Superior temporal gyrus (tissue), 1 donor: Measurements from ENCODE around the gene ASPHD1.
"Not testable (repeated sequence)": the region's sequence is repeated elsewhere in the genome, so short reads cannot be mapped to it uniquely, and the experiment has no call there.

Experiments used
- DNase-seq: peaks from one replicate; pipeline ENCODE4 v3.0.0-alpha.2; 2016; ENCODE audit errors: extremely low spot score

ASPHD1 gene

DNA sequence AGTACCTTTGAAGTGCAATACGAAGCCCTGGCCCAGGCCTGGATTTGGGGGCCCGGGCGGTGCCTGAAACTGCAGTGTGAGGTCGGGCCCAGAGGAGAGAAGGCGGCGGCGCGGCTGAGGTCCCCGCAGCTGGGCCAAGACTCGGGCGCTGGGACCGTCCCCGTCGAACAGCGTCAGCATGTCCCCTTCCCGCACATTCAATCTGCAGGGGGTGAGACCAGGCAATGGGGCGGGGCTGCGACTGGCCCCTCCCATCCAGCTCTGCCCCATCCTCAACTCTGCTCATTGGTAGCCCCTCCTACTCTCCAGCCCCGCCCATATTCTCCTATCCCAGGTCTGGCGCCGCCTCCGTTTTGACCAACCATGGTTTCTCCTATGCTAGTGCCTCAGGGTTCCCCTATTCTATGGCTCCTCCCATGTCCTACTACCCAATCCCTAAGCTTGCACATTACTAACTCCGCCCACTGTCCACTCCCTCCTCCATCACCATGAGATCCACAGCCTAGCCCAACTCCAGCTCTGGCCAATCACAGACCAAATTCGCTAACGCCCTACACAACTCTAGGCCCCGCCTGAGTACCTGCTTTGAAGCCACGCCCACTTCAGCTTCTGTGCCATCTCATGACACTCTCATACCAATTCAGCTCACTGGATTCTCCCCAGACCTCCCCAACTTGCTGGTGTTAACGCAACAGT, 22.9 kb upstream of the ASPHD1 start:
- DNase-seq = no peak

DNA sequence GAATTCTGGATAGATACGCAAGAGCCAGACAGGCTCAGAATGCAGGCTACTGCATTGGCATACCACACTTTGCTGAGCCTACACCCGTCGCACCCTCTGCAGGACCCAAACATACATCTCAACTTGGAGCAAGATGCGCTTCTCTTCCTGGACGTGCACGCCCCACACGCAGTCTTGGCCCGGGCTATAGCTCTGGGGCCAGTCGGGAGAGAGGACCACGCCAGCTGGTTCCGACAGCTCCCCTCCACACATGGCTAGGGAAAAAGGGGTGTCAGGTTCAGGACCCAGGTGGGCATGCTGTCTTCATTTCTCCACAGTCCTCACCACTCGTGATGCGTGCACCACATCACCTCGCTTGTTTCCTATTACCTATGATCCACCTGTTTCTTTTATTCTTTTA, 22.1 kb upstream of the ASPHD1 start:
- DNase-seq = no peak

DNA sequence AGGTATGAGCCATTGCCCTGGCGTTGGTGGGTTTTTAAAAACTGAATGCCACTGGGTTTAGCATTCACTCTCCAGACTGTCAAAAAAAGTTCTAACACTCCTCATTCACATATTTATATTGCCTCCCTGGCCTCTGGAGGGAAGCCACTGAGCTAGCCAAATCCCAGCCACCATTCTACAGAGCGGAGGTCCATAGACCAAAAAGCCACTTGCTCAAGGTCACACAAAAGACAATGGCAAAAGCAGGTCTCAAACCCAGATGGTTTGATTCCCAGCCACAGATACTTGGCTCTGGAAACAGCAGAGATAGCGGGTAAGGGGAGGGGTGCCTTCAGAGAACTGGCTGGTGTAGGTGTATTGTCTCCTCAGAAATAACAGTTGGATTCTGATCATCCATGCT, 19.2 kb upstream of the ASPHD1 start:
- no peak for DNase-seq

DNA sequence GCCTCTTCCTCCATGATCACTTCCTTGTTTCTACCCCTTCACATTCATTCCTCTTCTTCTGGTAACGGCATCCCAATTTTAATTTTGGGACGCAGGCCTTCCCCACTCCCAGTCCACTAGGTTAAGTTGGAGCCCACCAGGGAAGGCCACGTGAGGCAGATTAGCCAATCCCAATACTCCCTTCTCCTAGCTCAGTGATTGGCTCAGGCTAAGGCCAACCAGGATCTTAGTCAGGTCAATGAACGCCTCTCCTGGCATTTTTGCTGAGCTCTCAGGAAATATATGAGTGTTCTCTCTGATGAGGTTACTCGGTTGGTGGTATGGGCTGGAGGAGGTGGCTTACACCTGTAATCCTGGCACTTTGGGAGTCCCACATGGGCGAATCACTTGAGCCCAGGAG, 16.3 kb upstream of the ASPHD1 start:
- DNase-seq = no peak

DNA sequence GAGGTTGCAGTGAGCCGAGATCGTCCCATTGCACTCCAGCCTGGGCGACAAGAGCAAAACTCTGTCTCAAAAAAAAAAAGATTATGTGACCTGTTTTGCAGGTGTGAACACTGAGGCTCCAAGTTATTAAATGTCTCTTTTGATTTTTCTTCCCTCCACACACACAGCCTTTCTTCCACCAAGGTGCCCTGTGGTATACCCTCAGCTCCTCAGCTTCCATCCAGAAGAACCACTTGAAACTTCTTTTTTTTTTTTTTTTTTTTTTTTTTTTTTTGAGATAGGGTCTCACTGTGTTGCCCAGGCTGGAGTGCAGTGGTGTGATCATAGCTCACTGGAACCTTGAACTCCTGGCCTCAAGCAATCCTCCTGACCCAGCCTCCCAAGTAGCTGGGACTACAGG, 10.9 kb upstream of the ASPHD1 start:
- DNase-seq = not testable (repeated sequence)

DNA sequence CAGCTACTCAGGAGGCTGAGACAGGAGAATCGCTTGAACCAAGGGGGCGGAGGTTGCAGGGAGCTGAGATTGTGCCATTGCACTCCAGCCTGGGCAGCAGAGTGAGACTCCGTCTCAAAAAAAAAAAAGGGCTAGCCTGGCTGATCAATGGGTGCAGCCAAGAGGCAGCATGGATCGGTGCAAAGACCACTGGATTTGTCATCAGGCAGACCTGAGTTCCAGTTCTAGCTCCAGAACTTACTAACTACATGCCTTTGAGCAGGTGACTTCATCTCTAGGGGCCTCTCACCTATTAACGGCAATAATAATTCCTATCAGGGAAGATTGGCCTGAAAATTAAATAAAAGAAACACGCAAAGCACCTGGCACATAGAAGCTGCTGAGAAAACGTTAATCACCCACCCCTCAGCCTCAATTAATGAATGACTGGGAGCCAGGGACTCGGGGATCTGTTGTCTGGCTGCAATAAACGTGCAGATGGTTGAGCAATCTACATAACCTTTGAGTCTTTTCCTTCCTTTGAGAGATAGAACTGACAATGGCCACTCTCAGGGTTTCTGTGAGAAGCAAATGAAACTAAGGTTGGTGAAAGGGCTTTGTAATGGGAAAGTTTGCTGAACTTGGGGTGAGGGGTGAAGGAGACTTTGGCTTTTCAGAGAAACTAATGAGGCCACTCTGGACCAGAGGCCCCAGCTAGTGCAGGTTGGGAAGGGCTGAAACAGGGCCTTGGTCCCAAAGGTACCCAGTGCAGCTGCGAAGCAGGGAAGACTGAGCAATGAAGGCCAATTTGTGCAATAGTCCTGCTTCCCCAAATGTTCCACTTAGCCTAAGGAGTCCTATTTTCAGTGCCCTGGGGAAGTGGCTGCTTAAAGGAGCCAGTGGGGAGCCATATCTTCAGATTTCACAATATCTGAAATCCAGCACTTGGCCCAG, 8.5 kb upstream of the ASPHD1 start:
- DNase-seq = no peak

DNA sequence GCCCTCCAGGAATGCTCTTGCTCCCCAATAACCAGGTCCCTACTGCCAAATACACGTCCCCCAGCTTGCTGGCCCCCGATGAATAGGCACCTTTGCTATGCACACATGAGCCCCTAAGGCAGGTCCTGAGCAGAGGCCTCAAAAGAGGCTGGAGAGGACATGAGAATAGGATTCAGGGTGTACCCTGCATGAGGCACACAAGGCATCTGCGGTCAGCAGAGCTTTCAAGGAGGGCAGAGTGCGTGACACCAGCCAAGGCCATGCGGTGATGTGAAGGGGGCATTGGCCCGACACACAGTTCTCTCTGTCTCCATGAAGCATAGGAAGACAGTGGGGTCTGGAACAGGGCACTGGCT, 7.9 kb upstream of the ASPHD1 start:
- no peak for DNase-seq

DNA sequence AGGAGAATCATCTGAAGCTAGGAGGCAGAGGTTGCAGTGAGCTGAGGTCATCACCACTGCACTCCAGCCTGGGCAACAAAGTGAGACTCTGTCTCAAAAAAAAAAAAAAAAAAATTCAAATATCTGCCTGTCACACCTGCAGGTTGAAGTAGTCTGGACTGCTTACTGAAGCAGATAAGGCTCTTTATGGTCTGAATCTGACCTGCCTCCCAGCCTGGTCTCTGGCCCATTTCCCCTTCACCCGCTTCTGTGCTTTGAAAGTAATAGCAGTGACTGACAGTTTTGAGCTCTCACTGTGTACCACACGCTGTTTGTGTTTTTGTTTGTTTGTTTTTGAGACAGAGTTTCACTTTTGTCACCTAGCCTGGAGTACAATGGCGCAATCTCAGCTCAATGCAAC, 6.7 kb upstream of the ASPHD1 start:
- no peak for DNase-seq

DNA sequence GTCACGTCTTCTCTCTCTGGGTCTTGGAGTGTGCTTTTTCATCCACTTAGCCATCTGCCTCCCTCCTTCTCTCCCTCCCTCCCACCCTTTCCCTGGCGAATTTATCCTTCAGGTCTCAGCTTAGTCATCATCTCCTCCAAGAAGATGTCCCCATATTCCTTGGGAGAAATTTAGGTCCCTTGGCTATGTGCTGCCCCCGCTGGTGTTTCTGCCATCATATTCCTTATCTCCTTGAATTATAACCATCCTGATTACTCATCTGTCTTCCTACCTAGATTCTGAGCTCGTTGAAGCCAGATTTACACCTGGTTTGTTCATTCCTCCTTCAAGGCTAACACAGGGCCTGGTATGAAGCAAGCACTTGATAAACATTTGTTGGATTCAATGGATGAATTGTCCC, 5.9 kb upstream of the ASPHD1 start:
- peak; percentile 26 for DNase-seq

DNA sequence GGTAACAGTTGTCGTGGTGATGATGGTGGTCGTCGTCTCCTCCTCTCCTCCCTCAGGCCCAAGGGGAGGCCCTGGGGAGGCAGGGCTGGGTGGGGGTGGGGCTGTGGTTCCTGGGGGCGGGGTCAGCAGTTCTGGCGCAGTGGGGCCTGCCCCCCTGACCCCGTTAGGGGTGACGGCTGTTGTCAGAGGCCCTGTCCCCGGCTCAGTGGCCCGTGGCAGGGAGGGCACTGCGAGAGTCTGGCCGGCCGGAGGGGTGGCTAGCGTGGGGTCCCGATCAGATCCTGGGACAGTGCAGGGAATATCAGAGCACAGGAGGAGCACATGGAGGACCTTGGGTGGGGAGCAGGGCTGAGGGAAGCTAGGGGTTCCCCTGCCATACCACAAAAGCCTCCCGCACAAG, 3.4 kb upstream of the ASPHD1 start:
- no peak for DNase-seq

DNA sequence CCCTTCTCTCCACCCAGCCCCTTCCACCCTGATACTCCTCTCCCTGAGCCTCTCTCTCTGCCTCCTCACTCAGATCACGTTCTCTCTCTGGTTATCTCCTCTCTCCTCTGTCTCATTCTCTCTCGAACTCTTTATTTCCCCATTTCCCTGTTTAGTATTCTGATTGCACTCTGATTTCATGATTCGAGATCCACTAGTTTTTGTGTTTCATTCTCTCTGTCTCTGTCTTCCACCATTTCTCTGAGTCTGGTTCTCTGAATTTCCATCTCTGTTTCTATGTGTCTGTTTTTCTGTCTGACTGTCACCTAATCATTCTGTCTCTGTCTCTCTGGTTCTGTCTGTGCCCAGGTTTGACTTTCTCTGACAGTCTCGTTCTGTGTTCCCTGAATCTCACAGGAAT, 3.0 kb upstream of the ASPHD1 start:
- no peak for DNase-seq

DNA sequence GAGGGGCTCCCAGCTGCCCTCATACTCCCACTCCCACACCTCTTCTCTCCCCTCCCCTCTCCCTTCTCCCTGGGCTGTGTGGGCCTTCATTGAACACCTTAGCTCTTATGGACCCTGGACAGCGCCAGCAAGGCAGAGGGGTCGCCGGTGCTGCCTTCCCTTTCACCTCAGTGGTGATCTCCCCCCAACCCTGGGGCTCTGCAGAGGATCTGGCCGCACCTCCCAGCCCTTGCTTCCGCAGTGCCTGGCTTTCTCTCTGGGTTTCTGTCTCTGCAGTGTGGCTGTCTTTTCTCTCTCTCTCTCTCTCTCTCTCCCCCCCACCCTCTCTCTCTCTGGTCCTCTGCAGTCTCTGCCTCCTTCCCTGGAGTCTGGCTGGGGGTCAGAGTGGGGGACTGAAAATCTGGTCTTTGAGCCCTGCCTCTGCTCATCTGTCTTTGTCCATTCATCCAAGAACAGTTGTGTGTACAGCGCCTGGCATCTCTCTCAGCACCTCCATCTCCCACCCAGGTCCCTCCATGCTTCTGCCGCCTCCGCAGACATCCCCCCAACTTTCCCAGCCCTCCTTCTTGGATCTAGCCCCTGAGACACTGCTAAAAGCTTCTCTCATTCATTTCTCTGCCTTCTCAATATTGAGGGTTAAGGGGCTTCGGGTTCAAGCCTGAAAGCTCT, 2.0 kb upstream of the ASPHD1 start:
- DNase-seq = no peak

DNA sequence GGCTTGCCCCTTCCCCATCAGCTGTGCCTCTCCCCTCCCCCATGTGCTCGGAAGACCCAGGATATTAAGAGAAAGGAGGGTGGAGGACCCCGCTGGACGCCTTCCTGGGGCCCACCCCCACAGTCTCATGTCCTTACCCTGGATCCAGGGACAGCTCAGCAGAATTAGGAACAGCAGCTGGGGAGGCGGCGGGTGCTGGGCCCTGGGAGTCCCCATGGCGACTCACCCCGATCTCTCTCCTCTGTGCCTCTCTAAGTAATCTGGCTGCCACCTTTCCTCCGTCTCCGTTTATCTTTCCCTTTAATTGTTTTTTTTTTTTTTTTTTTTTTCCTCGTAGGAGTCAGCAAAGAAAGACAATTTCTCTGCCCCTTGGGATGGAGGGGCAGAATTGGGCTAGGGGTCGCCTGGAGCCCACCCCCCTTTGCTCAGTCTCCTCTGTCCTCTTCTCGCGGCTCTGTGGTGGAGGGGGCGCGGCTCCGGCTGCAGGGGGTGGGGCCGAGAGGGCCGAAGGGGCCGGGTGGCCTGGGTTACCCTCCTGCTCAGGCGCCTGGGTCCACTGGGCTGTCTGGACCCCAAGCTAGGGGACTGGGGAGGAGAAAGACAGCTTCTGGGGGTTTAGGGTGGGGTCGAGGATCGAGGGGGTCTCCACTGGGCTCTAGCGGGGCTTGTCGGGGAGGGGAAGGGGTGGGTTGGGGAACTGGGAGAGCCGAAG, 1.3 kb upstream of the ASPHD1 start:
- DNase-seq = no peak

DNA sequence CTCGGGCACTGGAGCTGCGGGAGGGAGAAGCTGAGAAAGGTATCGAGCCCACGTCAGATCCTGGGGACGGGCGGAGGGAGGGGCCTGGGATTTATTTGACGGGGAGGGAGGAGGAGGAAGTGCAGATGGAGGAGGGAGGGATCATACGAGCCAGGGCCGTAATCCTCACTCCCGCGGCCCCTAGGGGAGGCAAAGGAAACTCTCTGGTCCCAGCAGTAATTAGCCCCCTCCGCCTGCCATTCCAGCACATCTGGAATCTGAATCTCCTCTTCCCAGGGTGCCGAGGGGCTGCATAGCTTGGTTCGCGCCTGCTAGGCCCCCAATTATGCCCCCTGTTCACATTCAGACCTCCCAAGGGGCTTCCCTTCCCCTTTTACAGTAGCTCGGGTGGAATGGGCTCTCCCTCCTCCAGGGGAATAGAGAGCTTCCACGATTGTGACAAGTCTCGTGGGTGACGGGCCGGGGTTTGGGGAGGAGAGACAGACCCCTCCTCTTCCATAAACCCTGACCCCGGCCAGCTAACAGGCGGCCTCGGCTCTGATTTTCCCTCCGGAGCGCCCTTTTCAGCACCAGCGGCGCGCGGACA, 679 bp upstream of the ASPHD1 start, which contains the start of gene SEZ6L2:
TSS of gene SEZ6L2 (minus strand) at position 35 of the 586 bp plus-strand sequence. CDS start 531 bp downstream, outside the sequence.
- peak; percentile 82 for DNase-seq

DNA sequence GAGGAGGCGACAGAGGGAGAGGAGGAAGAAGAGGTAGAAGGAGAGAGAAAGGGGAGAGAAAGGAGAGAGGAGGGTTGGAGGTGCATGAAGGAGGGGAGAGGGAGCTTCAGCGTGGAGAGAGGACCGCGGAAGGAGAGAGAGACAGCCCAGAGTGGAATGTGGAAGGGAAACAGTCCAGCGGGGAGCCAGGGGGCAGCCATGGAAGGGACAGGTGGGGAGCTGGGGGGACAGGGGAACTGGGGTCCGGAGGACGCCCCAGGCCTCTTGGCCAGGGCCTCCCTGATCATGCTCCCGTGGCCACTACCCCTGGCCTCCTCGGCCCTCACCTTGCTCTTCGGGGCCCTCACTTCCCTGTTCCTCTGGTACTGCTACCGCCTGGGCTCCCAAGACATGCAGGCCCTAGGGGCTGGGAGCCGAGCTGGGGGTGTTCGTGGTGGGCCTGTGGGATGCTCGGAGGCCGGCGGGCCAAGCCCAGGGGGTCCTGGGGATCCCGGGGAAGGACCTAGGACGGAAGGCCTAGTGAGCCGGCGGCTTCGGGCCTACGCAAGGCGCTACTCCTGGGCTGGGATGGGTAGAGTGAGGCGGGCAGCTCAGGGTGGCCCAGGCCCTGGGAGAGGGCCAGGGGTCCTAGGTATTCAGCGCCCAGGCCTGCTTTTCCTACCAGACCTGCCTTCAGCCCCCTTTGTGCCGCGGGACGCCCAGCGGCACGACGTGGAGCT, 759 bp downstream of the ASPHD1 start:
- no peak for DNase-seq

DNA sequence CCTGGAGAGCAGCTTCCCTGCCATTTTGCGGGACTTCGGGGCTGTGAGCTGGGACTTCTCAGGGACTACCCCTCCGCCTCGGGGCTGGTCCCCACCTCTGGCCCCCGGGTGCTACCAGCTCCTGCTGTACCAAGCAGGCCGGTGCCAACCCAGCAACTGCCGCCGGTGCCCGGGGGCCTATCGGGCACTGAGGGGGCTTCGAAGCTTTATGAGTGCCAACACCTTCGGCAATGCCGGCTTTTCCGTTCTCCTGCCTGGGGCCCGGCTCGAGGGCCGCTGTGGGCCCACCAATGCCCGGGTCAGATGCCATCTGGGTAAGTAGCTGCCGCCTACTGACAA, 1.3 kb downstream of the ASPHD1 start:
- DNase-seq = no peak

DNA sequence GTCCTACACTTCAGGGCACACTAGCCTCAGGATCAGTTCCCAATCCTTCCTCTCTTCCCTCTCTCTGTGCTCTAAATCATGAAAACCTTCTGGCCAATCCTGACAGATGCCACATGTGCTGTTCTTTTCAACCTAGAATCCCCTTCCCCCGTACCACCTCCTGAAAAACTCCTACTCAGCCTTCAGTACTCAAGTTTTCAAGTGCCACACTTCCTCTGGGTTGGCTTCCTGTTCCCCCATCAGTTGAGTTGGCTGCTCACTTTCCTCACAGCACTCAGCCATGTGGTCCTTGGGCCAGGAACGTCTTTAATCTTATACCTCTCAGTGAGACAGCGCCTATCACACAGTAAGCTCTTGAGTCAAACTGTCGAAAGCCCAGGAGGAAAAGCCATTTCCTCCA, 3.3 kb downstream of the ASPHD1 start:
- no peak for DNase-seq

DNA sequence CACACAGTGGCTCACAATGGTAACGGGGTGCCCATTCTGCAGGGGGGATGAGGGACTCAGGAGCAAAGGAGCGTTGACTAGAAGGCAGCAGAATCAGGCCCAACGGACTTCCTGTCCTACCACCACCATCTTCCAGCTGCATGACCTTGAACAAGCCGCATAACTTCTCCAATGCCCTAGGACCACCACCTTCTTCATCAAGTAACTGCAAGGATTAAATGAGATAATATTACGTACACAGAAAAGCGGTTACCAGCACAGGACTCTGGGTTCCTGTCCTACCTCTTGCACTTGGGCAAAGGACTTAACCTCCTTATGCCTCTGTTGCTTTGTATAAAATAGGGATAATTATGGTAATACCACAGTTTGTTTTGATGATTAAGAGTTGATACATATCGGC, 4.7 kb downstream of the ASPHD1 start:
- no peak for DNase-seq

DNA sequence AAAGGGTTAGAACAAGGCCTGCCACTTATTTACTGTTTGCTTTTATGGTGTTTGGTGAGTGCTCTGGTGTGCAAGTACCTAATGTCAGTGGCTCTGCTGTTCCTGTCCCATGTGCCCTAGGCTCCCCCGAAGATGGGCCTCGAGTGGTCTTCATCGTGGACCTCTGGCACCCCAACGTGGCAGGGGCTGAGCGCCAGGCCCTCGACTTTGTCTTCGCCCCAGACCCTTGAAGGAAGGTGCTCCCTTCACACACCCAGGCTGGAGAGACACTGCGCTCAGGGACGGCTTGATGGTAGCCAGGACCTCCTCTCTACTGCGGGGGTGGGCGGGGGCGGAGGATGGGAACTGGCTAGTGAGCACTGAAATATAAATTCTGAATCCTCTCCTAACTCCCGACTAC, 5.4 kb downstream of the ASPHD1 start:
- DNase-seq = no peak

DNA sequence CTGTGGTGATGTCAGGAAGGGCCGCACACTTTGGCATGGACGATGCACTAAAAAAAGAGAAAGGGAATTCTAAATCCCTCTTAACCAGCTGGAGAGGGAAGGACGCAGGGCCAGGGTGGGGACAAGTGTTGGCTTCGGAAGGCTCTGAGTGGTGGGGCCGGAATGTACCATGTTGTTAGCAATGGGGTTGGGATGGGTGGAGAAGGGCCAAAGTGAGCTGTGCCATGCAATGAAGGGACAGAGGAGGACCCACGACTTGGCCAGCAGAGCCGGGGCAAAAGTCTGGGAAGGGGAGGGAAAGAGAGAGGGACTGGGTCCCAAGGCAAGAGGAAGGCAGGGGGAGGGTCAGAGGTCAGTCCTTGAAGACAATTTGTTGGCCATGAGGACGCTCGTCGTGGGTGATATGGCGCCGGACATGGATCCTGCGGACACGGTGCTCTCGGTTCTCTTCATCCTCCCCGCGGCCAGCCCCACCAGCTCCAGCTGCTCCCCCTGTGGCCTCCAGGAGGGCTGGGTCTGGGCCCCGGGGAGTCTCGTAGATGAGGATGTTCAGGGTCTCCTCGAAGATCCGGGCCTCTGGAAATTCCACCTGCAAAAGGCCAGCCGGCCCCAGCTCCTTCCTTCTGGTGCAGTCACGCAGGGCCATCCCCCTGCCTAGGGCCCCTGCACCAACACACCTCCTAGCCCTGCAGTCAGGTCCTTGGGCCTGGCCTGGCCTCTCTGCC, 6.4 kb downstream of the ASPHD1 start:
- DNase-seq = no peak
